GM23338 (cell line): ENCODE measurements around the gene PAK1IP1. TPM values are rescaled to one million over a fixed set of nuclear protein-coding genes. Genes with fewer than 3 reads are reported as not detected.

ENCODE experiments used
- ATAC-seq: fragments of 200-7000 bp; cut with Tn5 transposase; 3 replicates; pipeline ENCODE4 v1.9.1; 2020
- DNase-seq: peaks from one replicate; pipeline ENCODE4 v3.0.0-alpha.2; 2015; ENCODE audit warnings: low spot score
- H2AFZ ChIP-seq: fragments of 200-600 bp; sonication (generic); 2 replicates; pipeline ENCODE4 v1.8.0; 2016; ENCODE audit warnings: antibody characterized with exemption, mild to moderate bottlenecking, moderate library complexity
- H3F3A ChIP-seq: fragments of 200-600 bp; sonication (generic); replicated peaks from 2 replicates; pipeline ENCODE4 v1.8.0; 2017; ENCODE audit warnings: antibody characterized with exemption, mixed run types, low read depth
- H3K27ac ChIP-seq: fragments of 200-600 bp; sonication (generic); 2 replicates; pipeline ENCODE4 v1.6.1; 2016; ENCODE audit warnings: low read depth
- H3K27me3 ChIP-seq: fragments of 200-600 bp; sonication (generic); 2 replicates; pipeline ENCODE4 v1.8.0; 2016; ENCODE audit warnings: mild to moderate bottlenecking, mixed run types, moderate library complexity; ENCODE audit not compliant: insufficient read depth
- H3K36me3 ChIP-seq: fragments of 200-600 bp; sonication (generic); 2 replicates; pipeline ENCODE4 v1.8.0; 2016; ENCODE audit warnings: mild to moderate bottlenecking; ENCODE audit not compliant: insufficient read depth
- H3K4me1 ChIP-seq: fragments of 200-600 bp; sonication (generic); 2 replicates; pipeline ENCODE4 v1.8.0; 2016; ENCODE audit warnings: mild to moderate bottlenecking, moderate library complexity; ENCODE audit not compliant: insufficient read depth
- H3K4me2 ChIP-seq: fragments of 200-600 bp; sonication (generic); 2 replicates; pipeline ENCODE4 v1.7.1; 2017; ENCODE audit warnings: mixed run types
- H3K4me3 ChIP-seq: fragments of 200-600 bp; sonication (generic); 2 replicates; pipeline ENCODE4 v1.6.1; 2016; ENCODE audit warnings: mixed run types
- H3K79me2 ChIP-seq: fragments of 200-600 bp; sonication (generic); replicated peaks from 2 replicates; pipeline ENCODE4 v1.8.0; 2017; ENCODE audit warnings: mild to moderate bottlenecking; ENCODE audit not compliant: insufficient read depth
- H3K9me2 ChIP-seq: fragments of 200-600 bp; sonication (generic); 2 replicates; pipeline ENCODE4 v1.8.0; 2017; ENCODE audit not compliant: insufficient read depth
- H4K20me1 ChIP-seq: fragments of 200-600 bp; sonication (generic); replicated peaks from 2 replicates; pipeline ENCODE4 v1.8.0; 2017; ENCODE audit warnings: mild to moderate bottlenecking; ENCODE audit not compliant: insufficient read depth
- H3K27ac Mint-ChIP-seq: 2 replicates; pipeline ENCODE4 v1.8.0; 2020; ENCODE audit warnings: inconsistent platforms, mild to moderate bottlenecking, moderate library complexity, mixed read lengths
- H3K27me3 Mint-ChIP-seq: 3 replicates; pipeline ENCODE4 v1.8.0; 2022; ENCODE audit warnings: low read depth, mild to moderate bottlenecking, moderate library complexity, mixed read lengths, inconsistent platforms; ENCODE audit not compliant: insufficient read depth, poor library complexity
- H3K36me3 Mint-ChIP-seq: 3 replicates; pipeline ENCODE4 v1.8.0; 2021; ENCODE audit warnings: low read depth, mild to moderate bottlenecking, inconsistent platforms, moderate library complexity, mixed read lengths
- H3K4me1 Mint-ChIP-seq: 3 replicates; pipeline ENCODE4 v1.8.0; 2020; ENCODE audit warnings: mild to moderate bottlenecking, inconsistent platforms, mixed read lengths
- H3K4me3 Mint-ChIP-seq: 3 replicates; pipeline ENCODE4 v1.8.0; 2021; ENCODE audit warnings: moderate library complexity, mild to moderate bottlenecking, inconsistent platforms, mixed read lengths
- H3K9me3 Mint-ChIP-seq: 3 replicates; pipeline ENCODE4 v1.8.0; 2020; ENCODE audit warnings: moderate library complexity, mild to moderate bottlenecking, inconsistent platforms, mixed read lengths
- CREB1 ChIP-seq: fragments of 250-450 bp; sonication (Bioruptor Pico); IDR thresholded peaks from 2 replicates; pipeline ENCODE4 v1.5.0; 2020; ENCODE audit warnings: low read depth, mild to moderate bottlenecking, moderate library complexity
- CTCF ChIP-seq, 2 experiments: fragments of 200-600 bp in 1 of 2; sonication (generic) in 1 of 2; conservative IDR thresholded peaks; 2 replicates each; pipeline versions ENCODE4 v1.5.1 to v1.6.1; 2016 to 2017; ENCODE audit warnings: antibody characterized with exemption in 2 of 2, low read depth in 2 of 2, mild to moderate bottlenecking in 2 of 2, moderate library complexity in 1 of 2
- ETS1 ChIP-seq: IDR thresholded peaks from 2 replicates; pipeline ENCODE4 v1.6.1; 2016; ENCODE audit warnings: antibody characterized with exemption
- EZH2 ChIP-seq: fragments of 200-600 bp; sonication (generic); IDR thresholded peaks from one replicate; pipeline ENCODE4 v1.8.0; 2017; ENCODE audit warnings: antibody characterized with exemption, mild to moderate bottlenecking, low read depth; ENCODE audit not compliant: unreplicated experiment
- EZH2phosphoT487 ChIP-seq: fragments of 200-600 bp; sonication (generic); IDR thresholded peaks from one replicate; pipeline ENCODE4 v1.8.1; 2018; ENCODE audit warnings: antibody characterized with exemption; ENCODE audit not compliant: unreplicated experiment
- JUNB ChIP-seq: IDR thresholded peaks from one replicate; pipeline ENCODE4 v1.6.1; 2016; ENCODE audit warnings: antibody characterized with exemption; ENCODE audit not compliant: unreplicated experiment
- NANOG ChIP-seq: IDR thresholded peaks from 2 replicates; pipeline ENCODE4 v1.6.1; 2016; ENCODE audit warnings: antibody characterized with exemption, borderline replicate concordance
- POLR2AphosphoS5 ChIP-seq: IDR thresholded peaks from 2 replicates; pipeline ENCODE4 v1.6.1; 2016; ENCODE audit warnings: antibody characterized with exemption, low read depth
- STAT1 ChIP-seq: IDR thresholded peaks from one replicate; pipeline ENCODE4 v1.6.1; 2016; ENCODE audit warnings: antibody characterized with exemption; ENCODE audit not compliant: unreplicated experiment
- ZNF114 ChIP-seq: fragments of 250-450 bp; sonication (Bioruptor Pico); IDR thresholded peaks from 2 replicates; pipeline ENCODE4 v1.5.0; 2020; ENCODE audit warnings: mild to moderate bottlenecking, moderate library complexity
- ZNF331 ChIP-seq: fragments of 250-450 bp; sonication (Bioruptor Pico); IDR thresholded peaks from 2 replicates; pipeline ENCODE4 v1.5.0; 2020; ENCODE audit warnings: low read depth, mild to moderate bottlenecking, moderate library complexity
- polyA plus RNA-seq: library from polyadenylated mRNA; unstranded; fragments of >200 nt; fragmentation: Nextera tagmentation; extraction: Ambion mirVana; gene quantifications from 2 replicates; pipeline ENCODE4 v1.2.1, GENCODE V29; 2016
- total RNA-seq: library from RNA; depleted of rRNA; stranded (reverse); fragments of >200 nt; shearing (Covaris generic); gene quantifications from 2 replicates; pipeline ENCODE4 v1.2.3, GENCODE V29; 2014
- TF ChIP-seq, protein P1 (sequence below): fragments of 250-450 bp; sonication (Bioruptor Pico); IDR thresholded peaks from 2 replicates; pipeline ENCODE4 v1.5.0; 2020; ENCODE audit warnings: mild to moderate bottlenecking, moderate library complexity

PAK1IP1 gene
- total and polyA plus RNA-seq, 2 experiments from 2014 or later = 45.5 to 93.2 TPM

DNA sequence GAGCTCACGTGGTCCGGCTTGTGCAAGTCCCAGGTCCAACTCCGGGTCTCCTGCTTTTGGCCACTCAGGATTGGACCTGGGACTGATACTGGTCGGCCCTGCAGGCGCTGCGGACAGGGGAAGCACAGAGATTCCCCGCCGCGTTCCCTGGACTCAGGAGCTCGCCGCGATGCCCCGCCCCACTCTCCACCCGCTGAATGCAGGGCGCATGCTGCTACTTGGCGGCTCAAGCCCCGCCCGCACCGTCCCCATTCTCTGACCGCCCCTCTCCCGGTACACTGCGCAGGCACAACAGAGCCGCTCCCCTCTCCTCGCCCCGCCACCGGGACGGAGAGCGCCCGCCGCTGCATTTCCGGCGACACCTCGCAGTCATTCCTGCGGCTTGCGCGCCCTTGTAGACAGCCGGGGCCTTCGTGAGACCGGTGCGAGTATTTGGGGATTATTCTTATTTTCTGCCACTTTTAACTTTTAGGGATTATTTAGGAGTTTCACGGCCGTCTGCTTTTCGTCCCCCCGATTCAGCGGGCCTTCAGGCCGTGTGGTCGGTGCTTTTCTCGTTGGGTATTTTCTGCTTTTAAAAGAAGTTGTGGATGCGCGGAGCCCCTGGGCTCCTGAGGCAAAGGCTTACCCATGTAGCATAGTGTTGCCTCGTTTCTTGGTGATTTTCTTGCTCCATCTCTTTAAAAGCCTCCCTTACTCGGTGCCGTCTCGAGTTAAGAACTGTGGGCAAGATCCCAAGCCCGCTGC lies 28.2 kb downstream of the PAK1IP1 start, which contains the start of gene TMEM14C (continued):
- TF ChIP-seq ETS1 (peak; percentile 42; the same call in 1 of the 2 replicates), CREB1 (CRISPR knock-in tag) (peak; percentile 22; the same call in 1 of the 2 replicates)

DNA sequence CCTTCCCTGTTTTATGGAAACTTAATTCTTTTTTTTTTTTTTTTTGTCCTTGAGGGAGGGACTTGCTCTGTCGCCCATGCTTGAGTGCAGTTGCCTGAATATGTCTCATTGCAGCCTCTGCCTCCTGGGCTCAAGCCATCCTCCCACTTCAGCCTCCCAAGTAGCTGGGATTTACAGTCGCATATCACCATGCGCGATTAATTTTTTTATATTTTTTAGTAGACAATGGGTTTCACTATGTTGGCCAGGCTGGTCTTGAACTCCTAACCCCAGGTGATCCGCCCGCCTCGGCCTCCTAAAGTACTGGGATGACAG lies 28.8 kb downstream of the PAK1IP1 start:
- H3K79me2 ChIP-seq = peaks cover 29% of the 10 kb centered on the region
- Mint-ChIP-seq H3K9me3 (peaks cover 24% of the 10 kb centered on the region), H3K36me3 (peaks cover 54% of the 10 kb centered on the region), H3K4me3 (peak overlapping the region; percentile 96), H3K27me3 (peaks cover 13% of the 10 kb centered on the region), H3K27ac (peak overlapping the region; percentile 98), H3K4me1 (peaks cover 26% of the 10 kb centered on the region)
- DNase-seq (no peak), ATAC-seq (no peak)
- H3K27me3 ChIP-seq = no peaks in the 10 kb centered on the region
- no peaks in the 10 kb centered on the region for H4K20me1 ChIP-seq
- H3F3A ChIP-seq = peaks cover 23% of the 10 kb centered on the region
- H3K4me1 ChIP-seq = peaks cover 19% of the 10 kb centered on the region
- H3K27ac ChIP-seq = peak overlapping the region; percentile 100
- H2AFZ ChIP-seq = no peak overlapping the region
- H3K4me3 ChIP-seq = peak overlapping the region; percentile 71
- H3K4me2 ChIP-seq = peak overlapping the region; percentile 85
- H3K9me2 ChIP-seq = no peaks in the 10 kb centered on the region
- peaks cover 5% of the 10 kb centered on the region; the same call in 1 of the 2 replicates for H3K36me3 ChIP-seq
- TF ChIP-seq ZNF114 (CRISPR knock-in tag) (no peak), EZH2 (no peak), EZH2phosphoT487 (no peak), STAT1 (no peak), POLR2AphosphoS5 (no peak), NANOG (no peak), JUNB (no peak), ZNF331 (CRISPR knock-in tag) (no peak), CREB1 (CRISPR knock-in tag) (no peak), CTCF (conservative IDR thresholded peaks at IDR 0.05; ENCODE audit: low read depth in 2 of 2) (no peak), ETS1 (no peak)
- TF ChIP-seq, protein P1, sequence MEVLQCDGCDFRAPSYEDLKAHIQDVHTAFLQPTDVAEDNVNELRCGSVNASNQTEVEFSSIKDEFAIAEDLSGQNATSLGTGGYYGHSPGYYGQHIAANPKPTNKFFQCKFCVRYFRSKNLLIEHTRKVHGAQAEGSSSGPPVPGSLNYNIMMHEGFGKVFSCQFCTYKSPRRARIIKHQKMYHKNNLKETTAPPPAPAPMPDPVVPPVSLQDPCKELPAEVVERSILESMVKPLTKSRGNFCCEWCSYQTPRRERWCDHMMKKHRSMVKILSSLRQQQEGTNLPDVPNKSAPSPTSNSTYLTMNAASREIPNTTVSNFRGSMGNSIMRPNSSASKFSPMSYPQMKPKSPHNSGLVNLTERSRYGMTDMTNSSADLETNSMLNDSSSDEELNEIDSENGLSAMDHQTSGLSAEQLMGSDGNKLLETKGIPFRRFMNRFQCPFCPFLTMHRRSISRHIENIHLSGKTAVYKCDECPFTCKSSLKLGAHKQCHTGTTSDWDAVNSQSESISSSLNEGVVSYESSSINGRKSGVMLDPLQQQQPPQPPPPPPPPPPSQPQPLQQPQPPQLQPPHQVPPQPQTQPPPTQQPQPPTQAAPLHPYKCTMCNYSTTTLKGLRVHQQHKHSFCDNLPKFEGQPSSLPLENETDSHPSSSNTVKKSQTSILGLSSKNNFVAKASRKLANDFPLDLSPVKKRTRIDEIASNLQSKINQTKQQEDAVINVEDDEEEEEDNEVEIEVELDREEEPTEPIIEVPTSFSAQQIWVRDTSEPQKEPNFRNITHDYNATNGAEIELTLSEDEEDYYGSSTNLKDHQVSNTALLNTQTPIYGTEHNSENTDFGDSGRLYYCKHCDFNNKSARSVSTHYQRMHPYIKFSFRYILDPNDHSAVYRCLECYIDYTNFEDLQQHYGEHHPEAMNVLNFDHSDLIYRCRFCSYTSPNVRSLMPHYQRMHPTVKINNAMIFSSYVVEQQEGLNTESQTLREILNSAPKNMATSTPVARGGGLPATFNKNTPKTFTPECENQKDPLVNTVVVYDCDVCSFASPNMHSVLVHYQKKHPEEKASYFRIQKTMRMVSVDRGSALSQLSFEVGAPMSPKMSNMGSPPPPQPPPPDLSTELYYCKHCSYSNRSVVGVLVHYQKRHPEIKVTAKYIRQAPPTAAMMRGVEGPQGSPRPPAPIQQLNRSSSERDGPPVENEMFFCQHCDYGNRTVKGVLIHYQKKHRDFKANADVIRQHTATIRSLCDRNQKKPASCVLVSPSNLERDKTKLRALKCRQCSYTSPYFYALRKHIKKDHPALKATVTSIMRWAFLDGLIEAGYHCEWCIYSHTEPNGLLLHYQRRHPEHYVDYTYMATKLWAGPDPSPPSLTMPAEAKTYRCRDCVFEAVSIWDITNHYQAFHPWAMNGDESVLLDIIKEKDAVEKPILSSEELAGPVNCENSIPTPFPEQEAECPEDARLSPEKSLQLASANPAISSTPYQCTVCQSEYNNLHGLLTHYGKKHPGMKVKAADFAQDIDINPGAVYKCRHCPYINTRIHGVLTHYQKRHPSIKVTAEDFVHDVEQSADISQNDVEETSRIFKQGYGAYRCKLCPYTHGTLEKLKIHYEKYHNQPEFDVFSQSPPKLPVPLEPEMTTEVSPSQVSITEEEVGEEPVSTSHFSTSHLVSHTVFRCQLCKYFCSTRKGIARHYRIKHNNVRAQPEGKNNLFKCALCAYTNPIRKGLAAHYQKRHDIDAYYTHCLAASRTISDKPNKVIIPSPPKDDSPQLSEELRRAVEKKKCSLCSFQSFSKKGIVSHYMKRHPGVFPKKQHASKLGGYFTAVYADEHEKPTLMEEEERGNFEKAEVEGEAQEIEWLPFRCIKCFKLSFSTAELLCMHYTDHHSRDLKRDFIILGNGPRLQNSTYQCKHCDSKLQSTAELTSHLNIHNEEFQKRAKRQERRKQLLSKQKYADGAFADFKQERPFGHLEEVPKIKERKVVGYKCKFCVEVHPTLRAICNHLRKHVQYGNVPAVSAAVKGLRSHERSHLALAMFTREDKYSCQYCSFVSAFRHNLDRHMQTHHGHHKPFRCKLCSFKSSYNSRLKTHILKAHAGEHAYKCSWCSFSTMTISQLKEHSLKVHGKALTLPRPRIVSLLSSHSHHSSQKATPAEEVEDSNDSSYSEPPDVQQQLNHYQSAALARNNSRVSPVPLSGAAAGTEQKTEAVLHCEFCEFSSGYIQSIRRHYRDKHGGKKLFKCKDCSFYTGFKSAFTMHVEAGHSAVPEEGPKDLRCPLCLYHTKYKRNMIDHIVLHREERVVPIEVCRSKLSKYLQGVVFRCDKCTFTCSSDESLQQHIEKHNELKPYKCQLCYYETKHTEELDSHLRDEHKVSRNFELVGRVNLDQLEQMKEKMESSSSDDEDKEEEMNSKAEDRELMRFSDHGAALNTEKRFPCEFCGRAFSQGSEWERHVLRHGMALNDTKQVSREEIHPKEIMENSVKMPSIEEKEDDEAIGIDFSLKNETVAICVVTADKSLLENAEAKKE = no peak
